Kidney glomerular epithelial cell (primary cell): ENCODE measurements around the gene RBX1.
"Not testable (repeated sequence)": the region's sequence is repeated elsewhere in the genome, so short reads cannot be mapped to it uniquely, and the experiment has no call there.

Experiments
- DNase-seq: peaks from one replicate; lab custom pipeline; 2025; lab: John Stamatoyannopoulos, UW

RBX1 gene

GRCh38 chr22:40972587-40972986 is 21.4 kb downstream of the RBX1 start:
- DNase-seq: no peak

- DNase-seq: no peak
These were observed 22.0 kb downstream of the RBX1 start for GRCh38 chr22:40973144-40973543.

GRCh38 chr22:40975366-40975765 is 24.2 kb downstream of the RBX1 start:
- DNase-seq: no peak

- no peak for DNase-seq
These were observed 25.9 kb downstream of the RBX1 start for GRCh38 chr22:40976866-40977700.

- DNase-seq: no peak
These were observed 28.0 kb downstream of the RBX1 start for GRCh38 chr22:40979198-40979597.

DNA sequence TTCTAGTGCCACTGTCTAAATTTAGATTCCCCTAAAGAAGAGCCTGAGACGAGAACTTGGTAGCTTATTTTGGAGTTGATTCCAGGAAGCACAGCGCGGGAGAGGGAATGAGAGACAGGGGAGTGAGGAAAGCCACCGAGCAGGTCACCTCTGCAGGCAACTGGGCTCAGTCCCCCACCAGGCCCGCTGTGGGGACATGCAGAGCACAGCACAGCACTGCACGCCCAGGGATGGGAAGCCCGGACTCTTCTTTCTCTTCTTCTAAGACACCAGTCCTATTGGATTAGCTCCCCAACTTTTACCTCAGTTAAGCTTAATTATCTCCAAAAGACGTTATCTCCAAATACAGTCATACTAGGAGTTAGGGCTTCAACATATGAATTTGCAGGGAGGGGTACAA is 28.7 kb downstream of the RBX1 start:
- no peak for DNase-seq

- DNase-seq: no peak
These were observed 31.6 kb downstream of the RBX1 start for GRCh38 chr22:40982482-40983385.

GRCh38 chr22:40991298-40991697 is 40.1 kb downstream of the RBX1 start:
- no peak for DNase-seq

- no peak for DNase-seq
These were observed 44.6 kb downstream of the RBX1 start for GRCh38 chr22:40995821-40996220.

- no peak for DNase-seq
These were observed 46.3 kb downstream of the RBX1 start for GRCh38 chr22:40997520-40997919.

DNA sequence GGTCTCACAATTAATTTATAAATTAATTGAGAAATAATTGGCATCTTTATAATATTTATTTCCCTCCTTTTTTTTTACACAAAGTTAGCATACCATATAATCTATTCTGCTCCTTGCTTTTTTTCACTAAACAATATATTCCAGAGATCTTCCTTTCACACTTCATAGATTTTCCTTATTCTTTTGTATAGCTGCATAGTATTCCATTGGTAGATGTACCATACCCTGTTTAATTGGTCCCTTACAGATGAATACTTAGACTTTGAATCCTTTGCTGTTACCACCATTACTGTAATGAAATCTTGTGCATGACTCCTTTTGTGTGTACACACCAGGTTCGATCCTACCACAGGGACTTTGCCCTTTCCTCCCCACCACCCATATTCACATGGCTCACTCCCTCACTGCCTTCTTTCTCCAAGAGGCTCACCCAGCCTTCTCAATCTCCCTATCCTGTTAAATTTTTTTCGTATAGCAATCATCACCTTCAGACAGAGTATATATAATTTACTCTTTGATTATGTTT is 48.9 kb downstream of the RBX1 start:
- no peak for DNase-seq

- no peak for DNase-seq
These were observed 50.0 kb downstream of the RBX1 start for GRCh38 chr22:41000941-41001721.

DNA sequence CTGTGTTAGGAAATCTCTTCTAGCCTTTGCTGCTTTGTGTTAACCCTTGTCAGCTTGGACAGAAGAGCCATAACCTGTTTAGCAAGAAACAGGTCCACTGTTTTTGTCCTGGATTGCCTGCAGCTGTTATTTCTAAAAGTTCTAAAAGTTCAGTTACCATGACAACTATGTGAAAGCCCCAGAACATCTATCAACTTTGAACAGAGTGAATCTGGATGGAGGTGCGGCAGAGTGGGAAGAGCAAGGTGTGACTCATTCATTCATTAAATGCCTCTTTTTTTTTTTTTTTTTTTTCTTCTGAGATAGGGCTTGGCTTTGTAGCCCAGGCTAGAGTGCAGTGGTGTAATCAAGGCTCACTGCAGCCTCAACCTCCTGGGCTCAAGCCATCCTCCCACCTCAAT is 50.5 kb downstream of the RBX1 start:
- peak; percentile 73 for DNase-seq

DNA sequence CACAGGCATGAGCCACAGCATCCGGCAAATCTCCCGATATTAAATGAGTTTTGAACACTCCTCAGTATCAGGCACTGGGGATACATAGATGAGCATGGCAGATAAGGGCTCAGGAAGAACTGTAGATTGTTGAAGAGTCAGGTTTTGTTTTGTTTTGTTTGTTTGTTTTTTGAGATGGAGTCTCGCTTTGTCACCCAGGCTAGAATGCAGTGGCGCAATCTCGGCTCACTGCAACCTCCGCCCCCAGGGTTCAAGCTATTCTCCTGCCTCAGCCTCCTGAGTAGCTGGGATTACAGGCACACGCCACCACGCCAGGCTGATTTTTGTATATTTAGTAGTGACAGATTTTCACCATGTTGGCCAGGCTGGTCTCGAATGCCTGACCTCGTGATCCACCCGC is 51.2 kb downstream of the RBX1 start:
- not testable (repeated sequence) for DNase-seq

DNA sequence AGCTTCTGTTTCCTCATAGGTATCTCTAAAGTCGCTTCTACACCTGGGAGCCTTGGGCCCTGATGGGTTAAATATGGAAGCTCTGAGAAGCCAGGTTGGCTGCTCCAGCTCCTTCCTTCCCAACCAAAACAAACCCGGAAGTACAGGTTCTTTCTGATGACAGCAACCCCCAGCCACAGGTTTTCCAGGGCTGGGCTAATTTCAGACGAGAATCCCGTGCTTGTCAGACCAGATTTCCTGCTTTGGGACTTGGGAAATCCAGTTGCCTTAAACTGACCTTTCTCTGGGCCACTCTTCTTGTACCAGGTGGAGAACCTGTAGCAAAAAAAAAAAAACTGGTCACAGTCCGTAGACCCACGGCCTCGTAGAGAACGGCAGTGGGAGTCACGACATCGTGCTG is 51.9 kb downstream of the RBX1 start:
- no peak for DNase-seq

GRCh38 chr22:41003976-41004375 is 52.8 kb downstream of the RBX1 start:
- no peak for DNase-seq

GRCh38 chr22:41009222-41009948 is 58.2 kb downstream of the RBX1 start:
- no peak for DNase-seq

DNA sequence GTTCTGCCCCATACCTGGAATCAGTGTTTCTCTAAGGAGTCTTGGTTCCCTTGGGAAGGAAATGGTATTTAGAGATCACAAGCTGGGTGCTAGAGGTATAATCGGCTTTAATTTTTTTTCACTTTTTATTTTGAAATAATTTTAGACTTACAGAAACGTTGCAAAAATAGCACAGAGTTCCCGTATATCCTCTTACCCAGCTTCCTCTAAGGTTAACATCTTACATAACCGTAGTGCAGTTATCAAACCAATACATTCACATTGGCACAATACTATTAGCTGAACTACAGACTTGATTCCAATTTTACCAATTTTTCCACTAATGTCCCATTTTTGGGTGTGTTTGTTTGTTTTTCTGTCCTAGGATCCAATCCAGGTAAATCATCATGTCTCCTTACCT is 63.8 kb downstream of the RBX1 start:
- no peak for DNase-seq

DNA sequence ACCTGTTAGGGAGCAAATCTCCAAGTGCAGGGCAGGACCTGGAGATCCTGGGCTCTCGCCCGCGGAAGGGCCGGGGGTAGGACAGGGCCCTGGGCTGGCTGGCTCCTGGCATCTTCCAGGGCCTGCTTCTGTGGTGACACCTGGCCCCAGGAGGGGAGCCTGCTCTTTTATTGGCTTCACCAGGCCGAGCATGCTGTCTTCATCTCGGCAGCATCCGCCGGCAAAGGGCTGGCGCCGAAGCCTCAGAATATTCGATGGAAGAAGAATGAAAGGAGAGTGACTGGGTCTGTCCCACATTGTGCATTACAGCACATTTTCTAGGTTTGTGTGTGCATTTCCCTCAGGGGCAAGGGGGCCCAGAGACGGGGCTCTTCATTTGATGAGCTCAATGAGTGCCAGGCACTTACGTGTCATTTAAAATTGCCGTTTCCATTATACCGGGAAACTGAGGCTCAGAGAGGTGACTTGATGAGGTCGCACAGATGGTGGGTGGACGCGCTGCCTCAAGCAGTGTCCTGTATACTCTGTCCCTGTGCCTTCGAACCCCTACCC is 70.0 kb downstream of the RBX1 start:
- no peak for DNase-seq

- peak; percentile 26 for DNase-seq
These were observed 70.7 kb downstream of the RBX1 start for GRCh38 chr22:41021613-41022454.
